ENCODE data around the gene C19orf18. TPM values are rescaled to one million over a fixed set of nuclear protein-coding genes. Genes with fewer than 3 reads are reported as not detected.

Gene C19orf18
- total RNA-seq, 6 donors from 2014 or later, result 0.46 to 7.7 (median 1.2) TPM; not detected in 1

DNA sequence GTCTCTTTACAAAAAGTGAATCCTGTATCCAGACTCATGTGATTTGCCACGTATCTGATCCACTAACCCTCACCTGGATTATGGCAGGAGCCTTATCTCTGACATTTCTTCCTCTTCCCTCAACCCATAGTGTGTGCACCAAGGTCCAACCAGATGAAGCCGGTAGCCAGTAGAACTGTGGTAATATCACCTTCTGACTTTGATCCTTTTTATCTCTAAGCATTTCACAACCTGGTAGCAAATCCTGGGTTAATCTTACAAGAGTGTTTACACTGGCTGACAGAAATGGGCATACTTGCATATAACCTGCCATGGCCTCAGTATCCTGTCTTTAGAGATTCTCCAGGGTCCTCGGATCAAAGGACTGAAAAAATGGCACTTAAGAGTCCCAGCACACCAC lies 59.8 kb downstream of the C19orf18 start:
- DNase-seq (no peak), ATAC-seq (ENCODE audit: low FRiP score in 2 of 2) (no peak)
- Histone ChIP-seq H3K36me3 (peaks cover 8 to 37% (median 18%) of the 10 kb centered on the region in 4 donors), H3K27me3 (no peaks in the 10 kb centered on the region), H3K4me1 (peaks cover 9 to 16% (median 12%) of the 10 kb centered on the region in 4 donors), H3K4me3 (no peak overlapping the region), H3K27ac (no peak overlapping the region), H3K9me3 (peaks cover 6 to 26% (median 21%) of the 10 kb centered on the region in 4 donors)
- TF ChIP-seq POLR2AphosphoS5 (IDR thresholded peaks at IDR 0.05), result no peak
- no peak for TF ChIP-seq POLR2A (IDR thresholded peaks at IDR 0.05)
- TF ChIP-seq, protein P1, sequence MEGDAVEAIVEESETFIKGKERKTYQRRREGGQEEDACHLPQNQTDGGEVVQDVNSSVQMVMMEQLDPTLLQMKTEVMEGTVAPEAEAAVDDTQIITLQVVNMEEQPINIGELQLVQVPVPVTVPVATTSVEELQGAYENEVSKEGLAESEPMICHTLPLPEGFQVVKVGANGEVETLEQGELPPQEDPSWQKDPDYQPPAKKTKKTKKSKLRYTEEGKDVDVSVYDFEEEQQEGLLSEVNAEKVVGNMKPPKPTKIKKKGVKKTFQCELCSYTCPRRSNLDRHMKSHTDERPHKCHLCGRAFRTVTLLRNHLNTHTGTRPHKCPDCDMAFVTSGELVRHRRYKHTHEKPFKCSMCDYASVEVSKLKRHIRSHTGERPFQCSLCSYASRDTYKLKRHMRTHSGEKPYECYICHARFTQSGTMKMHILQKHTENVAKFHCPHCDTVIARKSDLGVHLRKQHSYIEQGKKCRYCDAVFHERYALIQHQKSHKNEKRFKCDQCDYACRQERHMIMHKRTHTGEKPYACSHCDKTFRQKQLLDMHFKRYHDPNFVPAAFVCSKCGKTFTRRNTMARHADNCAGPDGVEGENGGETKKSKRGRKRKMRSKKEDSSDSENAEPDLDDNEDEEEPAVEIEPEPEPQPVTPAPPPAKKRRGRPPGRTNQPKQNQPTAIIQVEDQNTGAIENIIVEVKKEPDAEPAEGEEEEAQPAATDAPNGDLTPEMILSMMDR (IDR thresholded peaks at IDR 0.05), result no peak
- WGBS, 2 donors, result 73 to 78% methylated on average over 3 of the region's 3 CpGs

Other genes with a start within 250 kb of the C19orf18 start
- 10 to 100 TPM in 1 of 6 donors, 1 to 10 TPM in 5; 1.8 to 15.7 (median 7.2) TPM for gene ZNF671, start 246.9 kb downstream of the C19orf18 start, total RNA-seq
- gene ZNF776, start 227.7 kb downstream of the C19orf18 start, total RNA-seq, result 10 to 100 TPM in 5 of 6 donors, 1 to 10 TPM in 1; 9.7 to 83.8 (median 13.3) TPM
- gene ZNF586, start 204.9 kb downstream of the C19orf18 start, total RNA-seq, result 10 to 100 TPM; 13.2 to 30.4 (median 19.6) TPM
- 10 to 100 TPM; 12.1 to 68.1 (median 21.0) TPM for gene ZNF552, start 159.6 kb downstream of the C19orf18 start, total RNA-seq
- 10 to 100 TPM; 10.2 to 32.5 (median 16.4) TPM for gene ZNF587B, start 144.2 kb downstream of the C19orf18 start, total RNA-seq
- gene ZNF587, start 124.7 kb downstream of the C19orf18 start, total RNA-seq, result 10 to 100 TPM; 12.2 to 52.4 (median 23.0) TPM
- 10 to 100 TPM in 3 of 6 donors, 1 to 10 TPM in 3; 7.1 to 16.8 (median 9.4) TPM for gene ZNF814, start 85.5 kb downstream of the C19orf18 start, total RNA-seq
- 10 to 100 TPM in 5 of 6 donors, 1 to 10 TPM in 1; 7.3 to 24.1 (median 14.4) TPM for gene ZNF417, start 57.9 kb downstream of the C19orf18 start, total RNA-seq
- gene ZNF418, start 39.1 kb downstream of the C19orf18 start, total RNA-seq, result 10 to 100 TPM in 2 of 6 donors, 1 to 10 TPM in 4; 3.3 to 18.0 (median 5.7) TPM
- 1 to 10 TPM; 1.1 to 4.9 (median 3.4) TPM for gene ZNF256, start 26.8 kb downstream of the C19orf18 start, total RNA-seq
- 10 to 100 TPM in 5 of 6 donors, 1 to 10 TPM in 1; 9.6 to 40.9 (median 15.4) TPM for gene ZNF606, start 28.3 kb upstream of the C19orf18 start, total RNA-seq
- 1 to 10 TPM in 2 of 6 donors, under 1 TPM in 1, not detected in 3; 0.61 to 2.1 (median 1.4) TPM for gene ZSCAN1, start 59.5 kb upstream of the C19orf18 start, total RNA-seq
- gene ZNF135, start 84.7 kb upstream of the C19orf18 start, total RNA-seq, result 10 to 100 TPM in 1 of 6 donors, 1 to 10 TPM in 5; 1.7 to 11.5 (median 3.4) TPM
- 100 to 1,000 TPM in 2 of 6 donors, 10 to 100 TPM in 4; 30.6 to 116 (median 74.1) TPM for gene ZSCAN18, start 123.7 kb upstream of the C19orf18 start, total RNA-seq
- 10 to 100 TPM in 1 of 6 donors, 1 to 10 TPM in 5; 4.9 to 18.4 (median 7.1) TPM for gene ZNF329, start 176.3 kb upstream of the C19orf18 start, total RNA-seq
- gene ZNF274, start 208.5 kb upstream of the C19orf18 start, total RNA-seq, result 10 to 100 TPM; 19.0 to 63.9 (median 26.4) TPM